Lower leg skin (tissue), 3 donors: ENCODE measurements around the gene NPSR1.

Experiments used
- POLR2A ChIP-seq, 2 donors: fragments of 450-650 bp; IDR thresholded peaks; one replicate each; pipeline ENCODE4 v1.6.1; 2016 to 2017; ENCODE audit warnings: antibody characterized with exemption in 2 of 2, mild to moderate bottlenecking in 1 of 2, moderate library complexity in 1 of 2
- TF ChIP-seq, protein P1 (sequence below), 3 donors: fragments of 450-650 bp; IDR thresholded peaks; one replicate each; pipeline ENCODE4 v1.5.1; 2016; ENCODE audit warnings: antibody characterized with exemption in 3 of 3, mild to moderate bottlenecking in 3 of 3, moderate library complexity in 2 of 3

DNA sequence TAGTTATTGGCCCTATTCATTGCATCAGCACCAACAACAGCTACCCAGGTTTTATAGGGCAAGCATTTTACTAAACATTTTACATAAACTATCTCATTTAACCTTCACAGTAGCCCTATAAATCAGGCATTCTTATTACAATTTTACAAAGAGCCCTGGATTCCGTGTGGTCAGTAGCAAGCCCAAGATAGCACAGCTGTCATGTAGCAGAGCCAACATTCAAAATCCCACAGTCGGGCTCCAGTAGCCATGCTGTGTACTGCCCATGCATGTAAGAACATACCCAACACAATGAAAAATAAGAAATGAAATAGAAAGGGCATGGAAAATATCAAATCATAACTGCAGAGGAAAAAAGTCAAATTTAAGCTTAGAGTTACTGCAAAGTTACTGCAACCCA, 102.3 kb downstream of the NPSR1 start:
- TF ChIP-seq POLR2A (IDR thresholded peaks at IDR 0.05): no peak
- TF ChIP-seq, protein P1, sequence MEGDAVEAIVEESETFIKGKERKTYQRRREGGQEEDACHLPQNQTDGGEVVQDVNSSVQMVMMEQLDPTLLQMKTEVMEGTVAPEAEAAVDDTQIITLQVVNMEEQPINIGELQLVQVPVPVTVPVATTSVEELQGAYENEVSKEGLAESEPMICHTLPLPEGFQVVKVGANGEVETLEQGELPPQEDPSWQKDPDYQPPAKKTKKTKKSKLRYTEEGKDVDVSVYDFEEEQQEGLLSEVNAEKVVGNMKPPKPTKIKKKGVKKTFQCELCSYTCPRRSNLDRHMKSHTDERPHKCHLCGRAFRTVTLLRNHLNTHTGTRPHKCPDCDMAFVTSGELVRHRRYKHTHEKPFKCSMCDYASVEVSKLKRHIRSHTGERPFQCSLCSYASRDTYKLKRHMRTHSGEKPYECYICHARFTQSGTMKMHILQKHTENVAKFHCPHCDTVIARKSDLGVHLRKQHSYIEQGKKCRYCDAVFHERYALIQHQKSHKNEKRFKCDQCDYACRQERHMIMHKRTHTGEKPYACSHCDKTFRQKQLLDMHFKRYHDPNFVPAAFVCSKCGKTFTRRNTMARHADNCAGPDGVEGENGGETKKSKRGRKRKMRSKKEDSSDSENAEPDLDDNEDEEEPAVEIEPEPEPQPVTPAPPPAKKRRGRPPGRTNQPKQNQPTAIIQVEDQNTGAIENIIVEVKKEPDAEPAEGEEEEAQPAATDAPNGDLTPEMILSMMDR (IDR thresholded peaks at IDR 0.05): no peak
